ENCODE measurements around the gene MCM9. TPM values are rescaled to one million over a fixed set of nuclear protein-coding genes. Genes with fewer than 3 reads are reported as not detected.

MCM9 gene
- total RNA-seq, 6 experiments from 2014 or later: 4.3 to 7.6 (median 6.9) TPM

GRCh38 chr6:118914598-118914997, 20.4 kb downstream of the MCM9 start:
- intact Hi-C loops (cut with DNase I): no loop called here
- no peaks in the 10 kb centered on the region for H3K4me1 ChIP-seq
- H3K27ac ChIP-seq: no peak overlapping the region
- H3K9me3 ChIP-seq: no peaks in the 10 kb centered on the region
- H3K27me3 ChIP-seq: no peaks in the 10 kb centered on the region
- peaks cover 0 to 39% (median 7%) of the 10 kb centered on the region in 4 donors for H3K36me3 ChIP-seq
- TF ChIP-seq CTCF (IDR thresholded peaks at IDR 0.05) (no peak), POLR2A (IDR thresholded peaks at IDR 0.05) (no peak)
- no peak overlapping the region for H3K4me3 ChIP-seq
- DNase-seq (no peak), ATAC-seq (peak in 3 of 4 donors; percentile 23 to 76 (median 54))

GRCh38 chr6:118913161-118913560, 21.8 kb downstream of the MCM9 start:
- Histone ChIP-seq H3K4me3 (no peak overlapping the region), H3K9me3 (no peaks in the 10 kb centered on the region), H3K27me3 (no peaks in the 10 kb centered on the region), H3K4me1 (no peaks in the 10 kb centered on the region), H3K36me3 (peaks cover 0 to 49% (median 11%) of the 10 kb centered on the region in 4 donors), H3K27ac (no peak overlapping the region)
- intact Hi-C loops (cut with DNase I): no loop called here
- TF ChIP-seq CTCF (IDR thresholded peaks at IDR 0.05) (no peak), POLR2A (IDR thresholded peaks at IDR 0.05) (no peak)
- 78% methylated on average over 2 of the region's 2 CpGs for WGBS (ENCODE audit: insufficient coverage, low coverage, low lambda C conversion rate, missing lambda C conversion rate)
- DNase-seq: no peak
- ATAC-seq: no peak

GRCh38 chr6:118912646-118913045, 22.3 kb downstream of the MCM9 start:
- Histone ChIP-seq H3K27ac (no peak overlapping the region), H3K4me1 (no peaks in the 10 kb centered on the region), H3K27me3 (no peaks in the 10 kb centered on the region), H3K4me3 (no peak overlapping the region), H3K9me3 (no peaks in the 10 kb centered on the region), H3K36me3 (peaks cover 0 to 54% (median 11%) of the 10 kb centered on the region in 4 donors)
- intact Hi-C loops (cut with DNase I): no loop called here
- WGBS (ENCODE audit: insufficient coverage, low coverage, low lambda C conversion rate, missing lambda C conversion rate): 98% methylated on average over 5 of the region's 5 CpGs
- TF ChIP-seq CTCF (IDR thresholded peaks at IDR 0.05): no peak
- TF ChIP-seq POLR2A (IDR thresholded peaks at IDR 0.05): no peak
- DNase-seq: no peak
- no peak for ATAC-seq

- Histone ChIP-seq H3K4me3 (no peak overlapping the region), H3K4me1 (no peaks in the 10 kb centered on the region), H3K27ac (no peak overlapping the region), H3K27me3 (no peaks in the 10 kb centered on the region), H3K36me3 (peaks cover 0 to 59% (median 18%) of the 10 kb centered on the region in 4 donors), H3K9me3 (no peaks in the 10 kb centered on the region)
- ATAC-seq: no peak
- intact Hi-C loops (cut with DNase I): no loop called here
- TF ChIP-seq POLR2A (IDR thresholded peaks at IDR 0.05) (no peak), CTCF (IDR thresholded peaks at IDR 0.05) (no peak)
- DNase-seq: no peak
- WGBS (ENCODE audit: insufficient coverage, low coverage, low lambda C conversion rate, missing lambda C conversion rate): 82% methylated on average over 1 of the region's 1 CpG
These were observed 26.5 kb downstream of the MCM9 start for GRCh38 chr6:118908441-118908840.

- TF ChIP-seq CTCF (IDR thresholded peaks at IDR 0.05) (no peak), POLR2A (IDR thresholded peaks at IDR 0.05) (no peak)
- Histone ChIP-seq H3K4me3 (no peak overlapping the region), H3K27me3 (no peaks in the 10 kb centered on the region), H3K27ac (no peak overlapping the region), H3K4me1 (no peaks in the 10 kb centered on the region), H3K9me3 (no peaks in the 10 kb centered on the region), H3K36me3 (peaks cover 0 to 46% (median 12%) of the 10 kb centered on the region in 4 donors)
- no peak for ATAC-seq
- intact Hi-C loops (cut with DNase I): no loop called here
- 100% methylated on average over 4 of the region's 4 CpGs for WGBS (ENCODE audit: insufficient coverage, low coverage, low lambda C conversion rate, missing lambda C conversion rate)
- DNase-seq: no peak
These were observed 29.1 kb downstream of the MCM9 start for GRCh38 chr6:118905851-118906250.

Data from right lobe of liver (tissue), 6 donors.